GM18867 (cell line): ENCODE measurements around the gene STRA6.

Experiments used
- ATAC-seq: cut with Tn5 transposase; IDR thresholded peaks from one replicate; pipeline ENCODE4 v1.9.1; 2021; ENCODE audit warnings: mild to moderate bottlenecking, moderate library complexity; ENCODE audit not compliant: unreplicated experiment

STRA6 gene

DNA sequence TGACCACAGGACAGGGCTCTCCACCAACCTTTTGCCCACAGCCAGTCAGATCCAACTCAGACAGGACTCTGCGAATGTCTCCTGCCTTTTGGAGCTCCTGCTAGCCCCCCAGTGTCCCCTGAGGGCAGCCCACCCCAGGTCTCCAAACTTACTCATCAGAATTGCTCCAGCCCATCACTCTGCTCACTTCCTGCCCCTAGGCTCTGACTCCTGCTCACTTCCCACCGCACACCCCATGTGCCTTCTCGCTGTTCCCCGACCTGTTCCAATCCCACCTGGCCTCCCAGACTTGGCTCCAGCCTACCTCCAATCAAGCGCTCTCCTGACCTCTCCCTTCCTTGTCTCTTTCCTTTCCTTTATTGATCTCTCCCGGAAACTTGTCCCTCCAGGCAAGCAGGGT is 5.9 kb upstream of the STRA6 start:
- no peak for ATAC-seq

DNA sequence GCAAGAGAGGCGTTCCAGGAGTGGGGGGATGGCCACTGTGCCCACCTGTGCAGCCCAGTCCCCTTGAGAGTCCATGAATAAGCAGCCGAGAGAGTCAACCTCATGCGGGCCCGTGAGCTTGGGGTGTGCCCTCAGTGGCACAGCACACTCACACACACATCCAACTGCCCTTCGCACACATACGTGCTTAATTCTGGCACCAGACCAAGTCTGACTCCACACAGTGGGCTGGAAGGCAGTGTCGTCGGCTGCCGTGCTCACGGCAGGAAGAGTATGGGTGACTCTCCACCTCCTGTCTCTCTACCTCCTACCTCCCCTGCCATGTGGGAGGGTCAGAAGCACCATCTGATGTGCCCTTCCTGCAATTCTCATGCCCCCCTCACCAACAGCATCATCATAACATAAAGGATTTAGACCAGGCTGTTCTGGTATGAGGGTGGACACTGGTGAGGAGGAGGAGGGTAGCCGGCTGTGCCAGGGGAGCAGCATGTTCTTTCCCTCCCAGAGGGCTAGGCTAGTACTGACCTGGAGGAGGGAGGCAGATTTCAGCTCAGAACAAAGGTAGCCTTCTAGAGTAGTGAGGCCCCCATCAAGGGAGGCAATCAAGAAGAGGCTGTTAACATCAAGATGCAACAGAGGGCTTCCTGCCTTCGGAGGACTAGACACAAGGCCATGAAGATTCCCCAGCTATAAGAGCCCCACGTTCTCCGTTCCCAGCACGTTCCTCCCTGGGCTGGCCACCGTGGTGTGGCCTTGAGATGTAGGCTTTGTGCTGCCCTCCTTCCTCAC is 5.3 kb upstream of the STRA6 start:
- ATAC-seq = no peak

DNA sequence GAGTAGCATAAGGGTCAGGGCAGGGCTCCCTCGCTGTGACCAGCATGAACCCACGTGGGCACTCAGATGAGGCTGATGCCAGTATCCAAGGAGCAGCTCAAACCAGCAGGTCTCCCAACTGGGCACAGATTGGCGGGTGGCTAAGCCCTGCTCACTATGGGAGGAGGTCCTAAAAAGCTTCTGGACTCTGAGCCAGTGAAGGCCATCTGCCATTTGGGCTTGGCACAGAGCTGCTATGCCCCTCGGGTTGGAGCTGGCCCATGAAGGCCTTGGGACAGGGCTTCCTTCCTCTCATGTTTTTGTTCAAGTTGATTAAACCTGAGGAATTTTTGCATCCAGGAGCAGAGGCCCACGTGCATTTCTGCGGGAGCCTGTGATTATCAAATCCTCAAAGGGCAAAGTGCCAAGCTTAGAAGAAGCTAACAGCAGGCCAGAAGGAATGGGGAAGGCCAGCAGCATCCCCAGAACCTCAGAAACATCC is 4.3 kb upstream of the STRA6 start:
- no peak for ATAC-seq

DNA sequence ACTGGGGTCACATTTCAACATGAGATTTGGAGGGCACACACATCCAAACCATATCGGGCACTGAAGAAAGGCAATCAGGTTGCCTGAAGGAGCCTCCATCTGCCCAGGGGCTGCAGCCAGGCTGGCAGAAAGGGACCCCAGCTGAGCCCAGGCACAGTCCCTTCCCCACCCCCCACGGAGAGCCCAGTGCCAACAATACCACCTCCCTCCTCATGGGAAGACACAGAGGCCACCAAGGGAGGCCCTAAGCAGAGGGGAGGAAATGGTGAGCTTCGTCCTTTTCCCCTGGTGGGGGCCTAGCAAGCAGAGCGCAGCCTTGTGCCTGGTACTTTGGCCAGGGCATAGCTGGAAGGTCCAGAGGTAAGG is 3.0 kb upstream of the STRA6 start:
- no peak for ATAC-seq

DNA sequence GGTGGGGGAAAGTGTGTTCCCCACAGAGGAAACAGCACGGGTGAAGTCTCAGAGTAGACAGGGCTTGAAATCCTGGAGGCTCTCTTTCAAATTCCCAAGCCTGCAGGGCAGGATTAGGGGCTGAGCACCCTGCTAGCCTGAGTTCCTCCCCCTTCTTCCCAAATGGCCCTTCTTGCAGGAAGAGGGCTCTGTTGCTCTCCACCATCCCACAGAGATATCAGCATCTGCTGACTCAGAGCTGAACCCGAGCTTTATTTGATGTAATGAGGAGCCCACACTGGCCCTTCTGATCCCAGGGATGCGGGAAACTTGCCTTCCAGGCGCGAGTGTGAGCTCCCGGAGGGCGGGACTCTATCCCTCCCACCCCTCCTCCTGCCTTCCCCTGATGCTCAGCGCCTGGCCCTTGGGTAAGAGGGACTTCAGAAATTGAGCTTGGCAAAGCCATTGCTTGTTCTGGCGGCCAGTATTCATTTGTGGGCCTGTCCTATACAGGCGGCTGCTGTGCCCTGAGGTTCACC is 1.4 kb upstream of the STRA6 start:
- ATAC-seq = no peak

DNA sequence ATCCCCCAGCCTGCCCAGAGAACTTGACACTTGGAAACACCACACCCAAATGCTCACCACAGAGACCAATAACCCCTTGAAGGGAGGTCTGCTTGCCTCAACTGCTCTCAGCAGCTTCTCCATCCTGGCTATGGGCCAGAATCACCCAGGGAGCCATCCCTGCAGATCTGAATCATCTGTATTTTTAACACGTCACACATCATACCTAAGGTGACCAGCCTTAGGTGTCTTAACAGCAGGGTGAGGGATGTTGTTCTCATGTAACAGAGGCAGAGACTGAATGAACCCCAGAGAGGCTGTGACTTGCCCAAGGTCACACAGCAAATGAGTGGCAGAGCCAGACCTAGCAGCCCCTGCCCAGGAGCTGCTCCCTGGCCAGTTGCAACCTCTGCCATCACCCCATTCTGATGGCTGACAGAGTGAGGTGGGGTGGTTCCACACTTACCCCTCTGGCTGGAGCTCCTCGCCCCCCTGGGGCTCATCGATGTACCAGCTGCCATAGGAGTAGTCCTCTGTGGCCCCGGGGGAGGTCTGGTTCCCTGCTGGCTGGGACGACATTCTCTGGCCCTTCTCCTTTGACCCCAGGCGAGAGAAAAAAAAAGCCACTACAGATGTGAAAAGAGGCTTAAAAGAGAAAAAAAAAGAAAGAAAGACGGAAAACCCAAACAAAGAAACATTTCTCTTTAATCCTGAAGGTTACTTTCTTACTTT is 722 bp downstream of the STRA6 start:
- no peak for ATAC-seq

DNA sequence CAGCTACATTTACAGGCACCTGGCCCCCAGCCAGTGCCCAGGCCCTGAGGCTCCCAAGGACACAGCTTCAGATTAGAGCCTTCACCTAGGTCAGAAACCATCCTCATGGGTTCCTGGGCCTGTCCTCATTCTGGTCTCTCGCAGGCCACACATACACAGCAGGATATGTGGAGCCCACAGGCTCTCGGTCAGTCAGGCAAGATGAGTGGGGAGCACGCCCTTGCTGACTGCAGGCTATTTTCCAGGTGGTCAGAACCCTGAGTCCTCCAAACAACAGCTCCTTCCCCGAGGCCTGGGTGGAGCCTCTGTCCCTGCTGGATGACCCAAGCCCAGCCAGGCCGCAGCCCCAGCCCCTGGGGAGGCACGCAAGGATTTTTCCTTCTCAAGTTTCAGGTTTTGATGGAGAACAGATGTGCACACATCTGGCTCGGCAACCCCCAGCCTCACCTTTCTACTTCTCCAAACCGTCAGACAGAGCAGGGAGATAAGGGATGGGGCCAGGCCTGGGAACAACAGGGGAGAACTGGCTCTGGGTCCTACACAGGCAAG is 1.6 kb downstream of the STRA6 start:
- no peak for ATAC-seq

DNA sequence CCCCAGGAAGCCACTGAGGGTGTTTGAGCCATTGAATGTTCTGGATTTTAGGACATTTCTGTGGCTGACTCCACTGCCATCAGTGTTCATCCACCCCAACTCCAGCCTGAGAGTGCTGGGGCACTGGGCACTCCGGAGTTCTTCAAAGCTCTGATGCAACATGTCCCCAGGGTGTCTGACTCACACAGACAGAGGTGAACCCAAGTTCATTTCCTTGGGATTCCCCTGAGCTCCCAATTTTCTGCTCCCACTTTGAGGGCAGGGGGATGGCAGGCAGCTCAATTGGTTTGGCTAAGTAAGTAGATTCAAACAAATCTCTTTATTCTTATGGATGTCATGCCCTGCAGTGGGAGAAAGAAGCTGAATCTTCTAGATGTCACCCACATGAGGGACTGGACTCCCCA is 2.2 kb downstream of the STRA6 start:
- ATAC-seq = no peak

DNA sequence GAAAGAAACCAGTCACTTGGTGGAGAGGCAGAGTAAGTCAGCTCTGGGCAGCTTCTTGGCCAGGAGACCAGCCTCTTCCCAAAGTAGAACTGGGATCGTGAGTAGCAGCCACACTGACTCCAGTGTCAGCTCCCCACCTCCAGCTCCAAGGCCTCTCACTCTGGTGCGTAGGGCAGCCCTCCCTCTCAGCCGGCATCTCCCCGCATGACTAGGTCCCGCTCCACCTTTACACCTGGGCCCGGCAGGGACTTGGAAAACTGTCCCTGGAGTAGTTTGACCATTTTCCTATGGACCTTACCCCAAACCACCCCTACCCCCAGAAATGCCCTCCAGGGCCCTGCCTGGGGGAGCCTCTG is 3.3 kb downstream of the STRA6 start:
- ATAC-seq = no peak

DNA sequence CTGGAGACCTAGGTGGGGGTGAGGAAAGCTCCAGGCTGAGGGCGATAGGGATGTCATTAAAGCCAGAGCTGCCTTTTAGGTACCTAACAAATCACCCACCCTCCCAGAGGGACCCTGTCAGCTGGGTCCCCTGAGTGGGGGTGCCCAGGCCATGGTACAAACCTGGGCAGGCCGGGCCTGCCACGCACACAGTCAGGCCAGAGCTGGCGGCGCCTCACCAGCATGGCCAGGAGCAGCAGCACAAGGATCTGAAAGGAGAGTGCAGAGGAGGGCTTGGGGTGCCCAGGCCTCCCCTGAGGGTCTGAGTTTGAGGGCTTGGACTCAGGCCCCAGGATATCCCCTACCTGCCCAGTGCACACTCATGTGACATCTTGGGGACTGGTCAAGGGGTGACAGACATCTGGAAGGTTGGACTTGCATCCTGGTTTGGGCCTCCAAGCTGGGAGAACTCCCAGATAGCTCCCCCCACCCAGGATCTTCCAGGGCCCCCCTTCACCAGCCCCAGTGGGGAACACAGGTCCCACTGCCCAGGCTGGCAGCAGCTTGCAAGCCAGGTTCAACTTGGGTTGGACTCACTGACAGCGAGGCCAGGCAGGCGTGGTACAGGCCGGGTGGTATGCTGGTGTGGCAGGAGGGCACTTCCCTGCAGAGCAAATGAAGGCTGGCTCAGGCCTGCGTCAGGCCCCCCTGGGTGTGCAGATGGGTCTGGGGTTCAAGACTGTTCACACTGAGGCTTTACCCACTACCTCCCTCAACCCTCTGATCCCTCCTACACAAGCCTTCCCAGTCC is 5.2 kb downstream of the STRA6 start:
- ATAC-seq = no peak

DNA sequence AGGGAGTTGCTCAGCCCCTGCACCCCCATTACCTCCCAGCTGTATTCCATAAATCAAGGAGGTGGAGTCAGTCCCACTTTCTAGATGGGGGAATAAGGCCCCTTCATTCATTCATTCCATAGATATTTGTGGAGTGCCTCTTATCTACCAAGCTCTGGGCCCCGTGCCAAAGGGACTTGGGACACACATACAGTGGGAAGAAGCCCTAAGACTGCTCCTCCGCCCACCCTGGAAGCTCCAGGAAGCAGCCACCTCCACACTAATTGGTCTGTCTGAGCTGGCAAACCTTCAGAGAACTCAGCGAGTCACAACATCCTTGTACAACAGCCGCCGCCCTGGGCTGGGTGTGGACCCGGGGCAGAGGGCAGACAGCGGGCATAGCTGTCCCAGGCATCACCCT is 6.4 kb downstream of the STRA6 start:
- ATAC-seq = no peak

DNA sequence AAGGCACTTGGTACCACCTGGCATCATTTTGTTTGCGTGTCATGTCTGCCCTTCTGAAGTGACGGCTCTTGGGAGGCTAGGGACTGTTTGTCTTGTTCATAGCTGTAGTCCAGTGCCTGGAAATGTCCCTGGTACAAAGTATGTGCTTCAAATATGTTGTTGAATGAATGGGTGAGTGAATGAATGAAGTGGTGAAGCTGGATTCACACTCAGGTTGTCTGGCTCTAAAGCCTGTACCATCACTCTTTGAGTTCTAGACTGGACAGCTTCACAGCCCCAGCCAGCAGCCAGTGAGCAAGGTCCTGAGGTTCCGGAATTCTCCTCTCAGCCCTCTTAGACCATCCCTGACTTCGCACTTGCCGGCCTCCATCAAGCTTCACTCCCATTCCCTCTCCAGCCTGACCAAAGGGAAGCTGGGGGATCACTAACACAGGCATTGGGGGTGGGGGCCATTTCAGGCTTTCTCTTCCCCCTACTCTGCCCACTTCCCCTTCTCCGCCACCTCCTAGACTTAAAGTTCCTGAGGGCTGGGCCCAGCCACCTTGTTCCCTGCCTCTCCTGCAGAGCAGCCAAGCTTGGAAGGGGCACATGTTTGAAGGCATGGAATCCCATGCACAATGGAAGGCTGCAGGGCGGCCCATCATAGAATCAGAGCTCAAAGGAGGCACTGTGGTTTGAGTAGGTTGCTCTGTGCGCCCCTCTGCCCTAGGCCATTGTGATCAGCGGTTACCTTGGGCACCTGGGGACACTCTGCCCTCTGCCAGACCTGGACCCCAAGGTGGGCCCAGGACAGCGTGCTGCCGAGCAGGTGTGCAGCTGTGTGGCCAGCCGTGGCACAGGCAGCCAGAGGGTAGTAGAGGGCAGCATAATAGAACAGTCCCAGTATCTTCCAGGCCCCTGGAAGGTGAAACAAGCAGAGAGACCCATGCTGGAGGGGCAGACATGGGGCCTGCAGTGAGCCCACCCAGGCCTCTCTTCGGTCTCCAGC is 7.7 kb downstream of the STRA6 start:
- ATAC-seq = no peak

DNA sequence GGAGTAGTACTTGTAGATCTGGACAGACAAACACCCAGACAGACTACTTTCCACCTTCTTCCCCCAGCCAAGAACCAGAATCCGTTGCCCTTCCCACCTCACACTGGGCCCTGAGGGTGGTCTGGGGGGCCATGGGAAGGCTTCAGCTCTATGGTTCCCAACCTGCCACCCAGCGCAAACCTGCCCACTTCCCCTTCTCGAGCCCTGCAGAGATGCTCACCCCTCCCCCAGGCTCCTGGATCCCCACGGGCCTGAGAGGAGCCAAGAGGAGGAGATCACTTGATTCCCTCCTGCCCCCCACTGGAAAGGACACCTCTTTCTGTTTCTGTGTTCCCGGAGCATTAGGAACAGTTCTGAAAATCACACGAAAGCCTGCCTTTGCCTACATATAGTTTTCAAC is 8.7 kb downstream of the STRA6 start:
- ATAC-seq = no peak

DNA sequence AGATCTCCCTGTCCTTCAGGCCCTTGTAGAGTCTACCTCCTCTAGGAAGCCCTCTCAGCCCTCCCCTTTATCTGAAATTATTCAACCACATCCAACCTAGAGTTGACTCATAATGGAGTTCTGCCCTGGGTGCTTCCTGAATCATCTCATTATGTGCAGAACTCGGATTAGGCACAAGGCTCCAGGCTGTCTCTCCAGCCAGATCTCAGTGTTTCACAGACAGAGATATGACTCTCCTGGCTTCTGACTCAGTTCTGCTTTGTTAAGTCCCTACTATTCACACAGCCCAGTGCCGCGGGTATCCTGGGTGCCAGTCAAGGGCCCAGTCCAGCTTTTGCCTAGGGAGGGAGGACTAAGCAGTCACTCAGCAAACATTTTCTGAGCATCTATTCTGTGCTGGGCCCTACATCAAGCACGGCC is 9.3 kb downstream of the STRA6 start:
- no peak for ATAC-seq

DNA sequence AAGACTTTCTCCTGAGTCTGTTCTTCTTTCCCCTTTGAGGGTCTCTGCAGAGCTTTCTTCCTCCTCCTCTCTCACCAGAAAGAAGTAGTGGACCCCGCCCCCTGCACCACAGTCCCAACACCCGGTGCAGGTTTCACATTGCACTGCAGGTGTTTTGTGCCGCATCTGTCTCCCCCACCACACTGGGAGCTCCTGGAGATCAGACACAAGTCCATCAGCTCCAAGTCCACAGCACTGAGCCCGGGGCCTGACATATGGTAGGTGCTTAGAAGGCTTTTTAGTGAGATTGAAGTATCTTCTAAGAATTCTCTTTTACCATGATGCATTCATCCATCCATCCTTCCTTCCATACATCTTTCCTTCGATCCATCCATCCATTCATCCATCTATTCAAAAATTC is 9.8 kb downstream of the STRA6 start:
- ATAC-seq = no peak

DNA sequence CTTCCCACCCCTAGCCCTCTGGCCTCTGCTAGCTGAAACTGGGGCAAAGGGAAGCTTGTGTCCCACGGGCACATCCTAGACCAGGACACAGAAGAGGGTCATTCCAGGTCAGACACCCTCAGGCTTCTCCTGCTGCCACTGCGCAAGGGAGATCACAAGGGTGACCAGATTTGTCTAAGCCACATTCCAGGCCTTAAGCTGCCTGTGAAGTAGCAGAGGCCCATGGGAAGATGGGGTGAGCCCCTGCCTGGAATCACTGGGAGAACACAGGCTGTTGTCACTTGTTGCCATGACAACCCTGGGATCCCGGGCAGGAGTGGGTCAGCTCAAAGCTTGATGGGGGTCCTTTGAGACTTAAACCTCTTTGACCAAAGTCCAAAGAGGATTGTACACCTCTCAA is 10.8 kb downstream of the STRA6 start:
- no peak for ATAC-seq

DNA sequence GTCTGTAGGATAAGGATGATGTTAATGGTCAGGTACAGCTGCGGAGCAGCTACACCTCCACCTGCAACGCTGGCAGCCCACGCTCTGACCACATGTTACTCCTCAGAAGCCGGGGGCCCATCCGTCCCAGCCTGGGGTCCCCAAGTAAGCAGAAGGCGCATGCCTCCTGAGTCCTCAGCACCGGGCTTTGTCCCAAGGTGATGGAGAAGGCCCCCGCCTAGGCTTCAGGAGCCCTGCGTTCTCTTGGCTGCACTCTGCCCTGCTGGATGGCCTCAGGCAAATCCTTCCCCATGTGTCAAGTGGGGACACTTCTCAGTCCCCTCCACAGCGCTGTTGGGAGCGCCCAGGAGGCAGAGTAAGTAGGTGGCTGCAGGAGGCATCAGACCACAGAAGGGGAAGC is 14.4 kb downstream of the STRA6 start:
- no peak for ATAC-seq

DNA sequence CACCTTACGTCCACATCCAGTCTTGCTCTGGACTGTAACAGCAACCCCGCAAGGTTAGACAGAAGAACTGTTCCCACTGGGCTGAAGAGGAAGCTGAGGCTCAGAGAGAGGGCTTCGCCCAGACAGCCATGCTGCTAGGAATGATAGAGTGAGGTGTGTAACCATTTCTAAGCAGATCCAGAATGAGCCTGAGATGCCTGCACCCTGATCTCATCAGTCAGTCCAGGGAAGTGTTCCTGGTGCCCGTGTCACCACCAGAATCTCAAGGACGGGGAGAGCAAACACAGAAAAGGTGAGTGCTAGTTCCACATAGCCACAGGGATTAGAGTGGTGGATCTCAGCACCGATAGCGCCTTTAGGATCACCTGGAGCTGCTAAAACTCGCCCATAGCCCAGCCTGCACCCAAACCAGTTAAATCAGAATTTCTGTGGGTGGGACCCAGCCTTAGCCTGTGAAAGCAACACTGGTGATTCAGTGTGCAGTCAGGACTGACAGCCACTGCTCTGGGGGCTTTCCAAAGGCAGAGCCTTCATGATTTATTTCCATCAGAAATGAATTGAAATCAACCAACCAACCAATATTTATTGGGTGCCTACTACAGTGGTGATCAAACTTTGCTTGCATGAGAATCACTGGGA is 16.8 kb downstream of the STRA6 start:
- no peak for ATAC-seq

DNA sequence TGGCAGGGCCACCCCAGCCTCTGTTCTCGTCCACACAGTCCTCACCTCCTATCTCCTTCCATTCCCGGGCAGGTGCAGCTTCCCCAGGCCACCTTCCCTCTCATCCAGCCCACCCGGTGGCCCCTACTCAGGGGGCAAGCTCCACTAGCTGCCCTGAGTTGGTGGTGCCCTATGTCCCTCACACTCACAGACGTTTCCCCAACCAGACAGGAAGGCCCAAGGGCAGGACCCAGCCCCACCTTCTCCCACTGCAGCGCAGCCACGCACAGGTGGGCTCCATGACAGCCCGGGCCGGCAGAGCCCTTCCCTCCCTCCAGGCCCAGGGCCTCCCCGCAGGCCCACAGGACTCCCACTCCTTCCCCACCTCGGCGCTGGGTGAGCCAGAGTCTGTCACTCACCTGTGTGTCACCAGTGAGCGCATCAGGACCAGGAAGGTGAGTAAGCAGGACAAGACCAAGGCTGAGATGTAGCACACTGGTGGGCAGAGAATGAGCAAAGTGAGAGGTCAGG is 17.9 kb downstream of the STRA6 start:
- no peak for ATAC-seq
